Caco-2 (cell line): Measurements from ENCODE around the gene FAM187B. TPM values are rescaled to one million over a fixed set of nuclear protein-coding genes. Genes with fewer than 3 reads are reported as not detected.
A peak's percentile ranks its signal among the peaks of the same experiment; 100 is the strongest.

Experiments
- Bru-seq: library from RNA; stranded (reverse); fragments of 400-500 nt; gene quantifications from one replicate; lab custom pipeline; 2021; lab: Mats Ljungman, UMichigan
- BruChase-seq, 2 experiments: library from RNA; stranded (reverse); fragments of 400-500 nt; gene quantifications; one replicate each; lab custom pipeline; 2021; lab: Mats Ljungman, UMichigan
- BruUV-seq: library from RNA; stranded (reverse); fragments of 400-500 nt; replicated peaks from 2 replicates; lab custom pipeline; 2021; lab: Mats Ljungman, UMichigan
- CTCF ChIA-PET: fragments of 300-600 bp; sonication (Branson Sonifier 250); formaldehyde crosslinking; loops from one replicate; lab custom pipeline; 2022; ENCODE audit warnings: antibody characterized with exemption; lab: Charles Lee
- POLR2A ChIA-PET: fragments of 300-600 bp; sonication (Branson Sonifier 250); formaldehyde crosslinking; loops from one replicate; lab custom pipeline; 2022; ENCODE audit warnings: antibody characterized with exemption; lab: Charles Lee
- DNase-seq, 2 experiments: peaks; one replicate each; pipeline versions ENCODE4 v3.0.0 to v3.0.0-alpha.2; 2020 to 2022
- H3K27me3 ChIP-seq: replicated peaks from 2 replicates; pipeline ENCODE4 v1.6.0; 2011; ENCODE audit warnings: low read length; ENCODE audit not compliant: control insufficient read depth, insufficient read depth
- H3K36me3 ChIP-seq: 2 replicates; pipeline ENCODE4 v1.5.1; 2011; ENCODE audit warnings: low read length; ENCODE audit not compliant: control insufficient read depth, insufficient read depth
- H3K4me1 ChIP-seq: fragments of 250-450 bp; sonication (Bioruptor Pico); 2 replicates; pipeline ENCODE4 v1.5.1; 2020; ENCODE audit warnings: mild to moderate bottlenecking
- H3K4me3 ChIP-seq: 2 replicates; pipeline ENCODE4 v1.5.1; 2011; ENCODE audit warnings: low read depth, mild to moderate bottlenecking, control low read depth, low read length
- H3K9me3 ChIP-seq: fragments of 250-450 bp; sonication (Bioruptor Pico); 2 replicates; pipeline ENCODE4 v1.5.1; 2020; ENCODE audit warnings: mild to moderate bottlenecking, moderate library complexity
- H3K27ac Mint-ChIP-seq: one replicate; pipeline ENCODE4 v1.8.0; 2022; ENCODE audit warnings: mixed read lengths; ENCODE audit not compliant: unreplicated experiment
- H3K27me3 Mint-ChIP-seq: one replicate; pipeline ENCODE4 v1.8.0; 2022; ENCODE audit warnings: mixed read lengths; ENCODE audit not compliant: insufficient read depth, unreplicated experiment
- H3K36me3 Mint-ChIP-seq: one replicate; pipeline ENCODE4 v1.8.0; 2022; ENCODE audit warnings: mild to moderate bottlenecking, mixed read lengths; ENCODE audit not compliant: insufficient read depth, unreplicated experiment
- H3K4me1 Mint-ChIP-seq: one replicate; pipeline ENCODE4 v1.8.0; 2022; ENCODE audit warnings: low read depth, mixed read lengths; ENCODE audit not compliant: unreplicated experiment
- H3K4me3 Mint-ChIP-seq: one replicate; pipeline ENCODE4 v1.8.0; 2022; ENCODE audit warnings: mild to moderate bottlenecking, moderate library complexity, mixed read lengths; ENCODE audit not compliant: unreplicated experiment
- H3K9me3 Mint-ChIP-seq: one replicate; pipeline ENCODE4 v1.8.0; 2022; ENCODE audit warnings: mixed read lengths; ENCODE audit not compliant: unreplicated experiment
- intact Hi-C: fragments of 100-400 bp; cut with micrococcal nuclease; formaldehyde crosslinking; loops from one replicate; pipeline ENCODE4 v1.10.0; 2022; ENCODE audit not compliant: unreplicated experiment
- long read RNA-seq: library from polyadenylated mRNA; stranded (forward); transcript quantifications from one replicate; pipeline ENCODE4 v2.0.0, GENCODE V29; 2022
- total RNA-seq: library from RNA; stranded (reverse); gene quantifications from 2 replicates; pipeline ENCODE4 v1.2.3, GENCODE V29; 2022
- TF ChIP-seq, protein P1 (sequence below), 2 experiments: fragments of 200-600 bp in 1 of 2; IDR thresholded peaks; 1 replicate in 1 of 2; 2 replicates in 1 of 2; pipeline versions ENCODE4 v1.5.1 to v1.8.0; 2011 to 2022; ENCODE audit warnings: antibody characterized with exemption in 1 of 2, control low read depth in 1 of 2, inconsistent platforms in 1 of 2, low read depth in 1 of 2, low read length in 1 of 2, mild to moderate bottlenecking in 1 of 2, moderate library complexity in 1 of 2; ENCODE audit not compliant: insufficient read depth in 1 of 2, severe bottlenecking in 1 of 2, unreplicated experiment in 1 of 2

FAM187B gene
- total RNA-seq (not detected in 2 replicates), Bru-seq, nascent RNA (percentile 13 among the genes with signal in this experiment), BruChase-seq, experiment 1, labeled RNA remaining after a 2-hour chase (not detected), BruChase-seq, experiment 2, labeled RNA remaining after a 6-hour chase (not detected)
- long read RNA-seq, result 0 reads

DNA sequence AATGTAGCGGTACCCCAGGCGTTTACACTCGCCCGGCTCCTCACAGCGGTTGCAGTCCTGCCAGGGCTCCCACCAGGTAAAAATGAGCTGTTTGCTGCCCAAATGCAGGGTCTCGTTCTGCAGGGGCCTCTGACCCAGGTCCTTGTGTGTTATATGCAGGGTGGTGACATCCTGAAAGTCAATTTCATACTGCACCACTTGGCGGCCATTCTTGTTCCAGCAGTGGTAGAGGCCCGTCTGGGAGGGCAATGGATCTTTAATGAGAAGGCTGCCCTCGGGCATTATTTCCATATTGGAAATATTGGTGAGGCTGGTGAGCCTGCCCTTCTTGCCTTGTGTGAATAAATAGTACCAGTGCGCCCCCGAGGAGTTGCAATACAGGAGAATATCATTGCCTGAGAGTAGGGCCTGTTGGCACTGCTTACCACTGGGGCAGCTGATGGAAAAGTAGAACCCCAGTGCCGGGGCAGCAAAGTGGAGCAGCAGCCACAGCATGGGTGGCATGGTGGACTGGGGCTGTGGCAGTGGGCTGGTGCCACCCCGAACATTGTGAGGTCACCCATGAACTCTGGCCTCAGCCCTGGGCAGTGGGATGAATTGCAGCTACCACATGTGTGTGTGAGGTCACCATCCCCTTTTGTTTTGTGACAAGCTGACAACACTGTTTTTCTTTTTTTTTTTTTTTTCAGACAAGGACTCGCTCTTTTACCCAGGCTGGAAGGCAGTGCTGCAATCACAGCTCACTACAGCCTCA is at the start of gene FAM187B:
Gene FAM187B (minus strand): TSS at position 563 of the 754 bp plus-strand sequence. CDS start 59 bp downstream, at position 504.
- Histone ChIP-seq H3K4me3 (no peak within 1 kb of the TSS), H3K27me3 (no peaks in the 10 kb centered on the region; the same call in 1 of the 2 replicates), H3K36me3 (no peaks in the 10 kb centered on the region), H3K9me3 (no peaks in the 10 kb centered on the region), H3K4me1 (0 out of 2 replicates have a peak, but pooled peaks cover 3% of the 10 kb centered on the region)
- TF ChIP-seq, protein P1, sequence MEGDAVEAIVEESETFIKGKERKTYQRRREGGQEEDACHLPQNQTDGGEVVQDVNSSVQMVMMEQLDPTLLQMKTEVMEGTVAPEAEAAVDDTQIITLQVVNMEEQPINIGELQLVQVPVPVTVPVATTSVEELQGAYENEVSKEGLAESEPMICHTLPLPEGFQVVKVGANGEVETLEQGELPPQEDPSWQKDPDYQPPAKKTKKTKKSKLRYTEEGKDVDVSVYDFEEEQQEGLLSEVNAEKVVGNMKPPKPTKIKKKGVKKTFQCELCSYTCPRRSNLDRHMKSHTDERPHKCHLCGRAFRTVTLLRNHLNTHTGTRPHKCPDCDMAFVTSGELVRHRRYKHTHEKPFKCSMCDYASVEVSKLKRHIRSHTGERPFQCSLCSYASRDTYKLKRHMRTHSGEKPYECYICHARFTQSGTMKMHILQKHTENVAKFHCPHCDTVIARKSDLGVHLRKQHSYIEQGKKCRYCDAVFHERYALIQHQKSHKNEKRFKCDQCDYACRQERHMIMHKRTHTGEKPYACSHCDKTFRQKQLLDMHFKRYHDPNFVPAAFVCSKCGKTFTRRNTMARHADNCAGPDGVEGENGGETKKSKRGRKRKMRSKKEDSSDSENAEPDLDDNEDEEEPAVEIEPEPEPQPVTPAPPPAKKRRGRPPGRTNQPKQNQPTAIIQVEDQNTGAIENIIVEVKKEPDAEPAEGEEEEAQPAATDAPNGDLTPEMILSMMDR (IDR thresholded peaks at IDR 0.05; ENCODE audit: insufficient read depth in 1 of 2, low read depth in 1 of 2, low read length in 1 of 2, severe bottlenecking in 1 of 2, unreplicated experiment in 1 of 2), result no peak
- ChIA-PET CTCF (interaction anchor here (0.6 kb wide), 1 partner anchor 576 kb away, joined by 3 read pairs; no protein-coding TSS in a partner anchor), POLR2A (no interaction called here)
- Mint-ChIP-seq H3K27me3 (no peaks in the 10 kb centered on the region), H3K36me3 (no peaks in the 10 kb centered on the region), H3K4me3 (no peak within 1 kb of the TSS), H3K4me1 (peaks cover 8% of the 10 kb centered on the region), H3K27ac (no peak within 1 kb of the TSS), H3K9me3 (no peaks in the 10 kb centered on the region)
- DNase-seq, result peak in 1 of 2 experiments; percentile 13
- BruUV-seq, result no TSS peak
- intact Hi-C loops, result no loop called here

DNA sequence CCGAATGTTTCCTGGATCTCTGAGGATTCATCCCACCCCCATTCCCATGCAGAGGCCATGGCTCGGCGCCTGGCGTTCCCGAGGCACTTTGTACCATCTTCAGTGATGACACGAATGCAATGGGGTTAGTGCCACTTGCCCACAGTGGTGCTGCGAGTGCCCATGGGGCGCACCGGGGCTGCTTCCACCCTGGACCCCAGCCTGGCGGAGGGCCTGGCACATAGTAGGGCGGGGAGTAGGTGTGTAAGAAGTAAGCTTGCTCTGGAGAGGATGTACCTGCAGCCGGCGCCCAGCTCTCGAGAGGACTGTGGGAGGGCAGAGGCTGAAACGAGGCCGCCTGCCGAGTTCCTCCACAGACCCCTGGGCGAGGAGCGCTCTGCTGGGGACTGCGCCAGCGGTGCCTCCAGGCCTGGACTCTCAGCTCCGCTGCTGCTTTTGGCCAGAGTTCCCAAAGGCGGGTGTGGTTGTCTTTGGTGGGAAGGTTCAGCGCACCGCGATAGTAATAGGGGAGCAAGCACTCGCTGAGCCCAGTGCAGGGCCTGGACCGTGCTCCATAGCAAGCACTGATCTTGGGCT is 48.3 kb upstream of the FAM187B start:
- Histone ChIP-seq H3K36me3 (no peaks in the 10 kb centered on the region), H3K9me3 (no peaks in the 10 kb centered on the region), H3K4me3 (no peak overlapping the region), H3K27me3 (no peaks in the 10 kb centered on the region), H3K4me1 (no peaks in the 10 kb centered on the region)
- H3K36me3 Mint-ChIP-seq, result peaks cover 58% of the 10 kb centered on the region
- H3K27ac Mint-ChIP-seq, result peak overlapping the region; percentile 12
- POLR2A ChIA-PET, result no interaction called here
- no TSS peak for BruUV-seq
- no peaks in the 10 kb centered on the region for H3K9me3 Mint-ChIP-seq
- no peak overlapping the region for H3K4me3 Mint-ChIP-seq
- TF ChIP-seq, protein P1 (IDR thresholded peaks at IDR 0.05; ENCODE audit: insufficient read depth in 1 of 2, low read depth in 1 of 2, low read length in 1 of 2, severe bottlenecking in 1 of 2, unreplicated experiment in 1 of 2), result no peak
- no peaks in the 10 kb centered on the region for H3K4me1 Mint-ChIP-seq
- no peaks in the 10 kb centered on the region for H3K27me3 Mint-ChIP-seq
- intact Hi-C loops, result no loop called here
- CTCF ChIA-PET, result interaction anchor here (0.6 kb wide), 1 partner anchor 229 kb away, joined by 3 read pairs; no protein-coding TSS in a partner anchor
- no peak for DNase-seq

DNA sequence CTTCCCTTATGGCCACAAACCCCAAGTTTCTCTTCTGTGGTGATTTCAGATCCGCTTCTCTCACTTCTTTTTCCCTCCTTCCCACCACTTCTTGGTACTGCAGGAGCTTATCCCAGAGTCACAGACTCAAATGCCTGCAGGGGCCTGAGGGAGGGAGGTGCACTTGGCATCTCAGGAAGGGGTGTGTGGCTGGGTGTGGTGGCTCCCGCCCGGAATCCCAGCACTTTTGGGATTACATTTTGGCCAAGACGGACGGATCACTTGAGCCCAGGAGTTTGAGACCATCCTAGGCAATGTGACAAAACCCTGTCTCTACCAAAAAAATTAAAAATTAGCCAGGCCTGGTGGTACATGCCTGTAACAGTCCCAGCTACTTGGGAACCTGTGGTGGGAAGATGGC is 45.8 kb upstream of the FAM187B start:
- Mint-ChIP-seq H3K27ac (no peak overlapping the region), H3K27me3 (no peaks in the 10 kb centered on the region), H3K4me1 (no peaks in the 10 kb centered on the region), H3K36me3 (peaks cover 74% of the 10 kb centered on the region), H3K4me3 (no peak overlapping the region), H3K9me3 (no peaks in the 10 kb centered on the region)
- Histone ChIP-seq H3K27me3 (no peaks in the 10 kb centered on the region), H3K4me3 (no peak overlapping the region), H3K4me1 (peaks cover 6% of the 10 kb centered on the region), H3K9me3 (no peaks in the 10 kb centered on the region), H3K36me3 (peaks cover 4% of the 10 kb centered on the region; the same call in 1 of the 2 replicates)
- CTCF ChIA-PET, result no interaction called here
- POLR2A ChIA-PET, result no interaction called here
- TF ChIP-seq, protein P1 (IDR thresholded peaks at IDR 0.05; ENCODE audit: insufficient read depth in 1 of 2, low read depth in 1 of 2, low read length in 1 of 2, severe bottlenecking in 1 of 2, unreplicated experiment in 1 of 2), result no peak
- BruUV-seq, result no TSS peak
- intact Hi-C loops, result no loop called here
- no peak for DNase-seq
